Neutrophil (primary cell): ENCODE measurements around the gene OR7A10.

Experiments
- H3K27ac ChIP-seq: fragments of 200-600 bp; sonication (generic); 2 replicates; pipeline ENCODE4 v1.5.1; 2016; ENCODE audit warnings: mild to moderate bottlenecking, moderate library complexity
- H3K27me3 ChIP-seq: fragments of 200-600 bp; sonication (generic); 2 replicates; pipeline ENCODE4 v1.6.0; 2016; ENCODE audit warnings: mild to moderate bottlenecking
- H3K36me3 ChIP-seq: fragments of 200-600 bp; sonication (generic); 2 replicates; pipeline ENCODE4 v1.5.1; 2017
- H3K4me1 ChIP-seq, 2 experiments: fragments of 200-600 bp in 1 of 2; sonication (generic) in 1 of 2; 1 replicate in 1 of 2; 2 replicates in 1 of 2; pipeline versions ENCODE4 v1.5.1 to v1.6.1; 2013 to 2016; ENCODE audit warnings: low read depth in 1 of 2, low read length in 1 of 2, mild to moderate bottlenecking in 1 of 2, moderate library complexity in 1 of 2; ENCODE audit not compliant: control insufficient read depth in 1 of 2, insufficient read depth in 1 of 2
- H3K4me3 ChIP-seq, 2 experiments: fragments of 200-600 bp in 1 of 2; sonication (generic) in 1 of 2; 1 replicate in 1 of 2; 2 replicates in 1 of 2; pipeline ENCODE4 v1.5.1; 2013 to 2016; ENCODE audit warnings: low read depth in 1 of 2, low read length in 1 of 2, mild to moderate bottlenecking in 1 of 2, moderate library complexity in 1 of 2
- H3K9me3 ChIP-seq: fragments of 200-600 bp; sonication (generic); 2 replicates; pipeline ENCODE4 v1.5.1; 2016
- TF ChIP-seq, protein P1 (sequence below): fragments of 200-600 bp; sonication (generic); IDR thresholded peaks from 2 replicates; pipeline ENCODE4 v1.5.1; 2016; ENCODE audit warnings: antibody characterized with exemption

OR7A10 gene

DNA sequence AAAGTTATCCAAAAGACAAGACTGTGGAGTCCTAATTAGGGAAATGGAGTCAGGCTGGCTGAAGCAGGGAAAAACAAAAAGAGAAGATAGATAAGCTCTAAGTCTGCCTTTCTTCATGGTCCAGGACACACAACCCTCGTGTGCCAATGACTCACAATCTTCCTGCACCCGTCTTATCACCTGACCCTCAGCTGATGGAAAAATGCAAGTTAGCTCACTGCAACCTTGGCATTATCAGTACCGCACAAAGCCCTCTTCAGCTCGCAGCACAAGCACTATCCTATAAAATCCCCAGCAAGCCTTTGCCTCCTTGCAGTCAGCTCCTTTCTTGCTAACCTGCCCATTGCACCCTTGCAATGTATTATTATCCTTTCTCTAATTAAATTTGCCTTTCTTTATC lies 18.0 kb downstream of the OR7A10 start:
- H3K27me3 ChIP-seq = no peaks in the 10 kb centered on the region
- no peaks in the 10 kb centered on the region for H3K4me1 ChIP-seq
- no peaks in the 10 kb centered on the region for H3K9me3 ChIP-seq
- H3K27ac ChIP-seq = no peak overlapping the region
- TF ChIP-seq, protein P1, sequence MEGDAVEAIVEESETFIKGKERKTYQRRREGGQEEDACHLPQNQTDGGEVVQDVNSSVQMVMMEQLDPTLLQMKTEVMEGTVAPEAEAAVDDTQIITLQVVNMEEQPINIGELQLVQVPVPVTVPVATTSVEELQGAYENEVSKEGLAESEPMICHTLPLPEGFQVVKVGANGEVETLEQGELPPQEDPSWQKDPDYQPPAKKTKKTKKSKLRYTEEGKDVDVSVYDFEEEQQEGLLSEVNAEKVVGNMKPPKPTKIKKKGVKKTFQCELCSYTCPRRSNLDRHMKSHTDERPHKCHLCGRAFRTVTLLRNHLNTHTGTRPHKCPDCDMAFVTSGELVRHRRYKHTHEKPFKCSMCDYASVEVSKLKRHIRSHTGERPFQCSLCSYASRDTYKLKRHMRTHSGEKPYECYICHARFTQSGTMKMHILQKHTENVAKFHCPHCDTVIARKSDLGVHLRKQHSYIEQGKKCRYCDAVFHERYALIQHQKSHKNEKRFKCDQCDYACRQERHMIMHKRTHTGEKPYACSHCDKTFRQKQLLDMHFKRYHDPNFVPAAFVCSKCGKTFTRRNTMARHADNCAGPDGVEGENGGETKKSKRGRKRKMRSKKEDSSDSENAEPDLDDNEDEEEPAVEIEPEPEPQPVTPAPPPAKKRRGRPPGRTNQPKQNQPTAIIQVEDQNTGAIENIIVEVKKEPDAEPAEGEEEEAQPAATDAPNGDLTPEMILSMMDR = no peak
- no peak overlapping the region for H3K4me3 ChIP-seq
- H3K36me3 ChIP-seq = no peaks in the 10 kb centered on the region

GRCh38 chr19:14826006-14826405 lies 22.7 kb downstream of the OR7A10 start:
- no peak overlapping the region for H3K4me3 ChIP-seq
- H3K9me3 ChIP-seq = no peaks in the 10 kb centered on the region
- H3K36me3 ChIP-seq = no peaks in the 10 kb centered on the region
- TF ChIP-seq, protein P1 = no peak
- no peak overlapping the region for H3K27ac ChIP-seq
- peaks cover 0 to 4% of the 10 kb centered on the region in 2 experiments for H3K4me1 ChIP-seq
- H3K27me3 ChIP-seq = no peaks in the 10 kb centered on the region

DNA sequence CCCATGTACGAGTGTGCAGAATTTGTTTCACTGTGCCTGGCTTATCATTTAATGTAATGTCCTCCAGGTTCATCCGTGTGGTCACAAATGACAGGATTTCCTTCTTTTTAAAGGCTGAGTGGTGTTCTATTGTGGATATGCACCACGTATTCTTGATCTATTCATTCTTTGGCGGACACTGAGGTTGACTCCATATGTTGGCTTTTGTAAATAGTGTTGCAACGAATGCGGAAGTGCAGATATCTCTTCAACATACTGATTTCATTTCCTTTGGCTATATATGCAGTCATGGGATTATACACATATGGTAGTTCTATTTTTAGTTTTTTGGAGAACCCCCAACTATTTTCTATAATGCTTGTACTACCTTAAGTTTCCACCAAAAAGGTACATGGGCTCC lies 26.8 kb downstream of the OR7A10 start:
- no peak overlapping the region for H3K27ac ChIP-seq
- TF ChIP-seq, protein P1 = no peak
- H3K9me3 ChIP-seq = no peaks in the 10 kb centered on the region
- H3K36me3 ChIP-seq = no peaks in the 10 kb centered on the region
- no peaks in the 10 kb centered on the region for H3K27me3 ChIP-seq
- H3K4me1 ChIP-seq = peaks cover 0 to 4% of the 10 kb centered on the region in 2 experiments
- no peak overlapping the region for H3K4me3 ChIP-seq

- Histone ChIP-seq H3K9me3 (no peaks in the 10 kb centered on the region), H3K27ac (no peak overlapping the region), H3K4me3 (no peak overlapping the region), H3K27me3 (no peaks in the 10 kb centered on the region), H3K36me3 (no peaks in the 10 kb centered on the region), H3K4me1 (peaks cover 0 to 4% of the 10 kb centered on the region in 2 experiments)
- TF ChIP-seq, protein P1 = no peak
These were observed 30.1 kb downstream of the OR7A10 start for GRCh38 chr19:14818588-14818987.

- Histone ChIP-seq H3K4me1 (peaks cover 0 to 3% of the 10 kb centered on the region in 2 experiments), H3K9me3 (no peaks in the 10 kb centered on the region), H3K27ac (no peak overlapping the region), H3K36me3 (no peaks in the 10 kb centered on the region), H3K4me3 (no peak overlapping the region), H3K27me3 (no peaks in the 10 kb centered on the region)
- TF ChIP-seq, protein P1 = no peak
These were observed 31.7 kb downstream of the OR7A10 start for GRCh38 chr19:14817052-14817451.
